SH-SY5Y (cell line): ENCODE data around the gene GAB1.

ENCODE experiments used
- GATA2 ChIP-seq: IDR thresholded peaks from 2 replicates; pipeline ENCODE4 v1.6.1; 2011; ENCODE audit warnings: mild to moderate bottlenecking, low read depth, low read length
- GATA3 ChIP-seq: IDR thresholded peaks from 2 replicates; pipeline ENCODE4 v1.6.1; 2011; ENCODE audit warnings: low read depth, mild to moderate bottlenecking, low read length, moderate library complexity

DNA sequence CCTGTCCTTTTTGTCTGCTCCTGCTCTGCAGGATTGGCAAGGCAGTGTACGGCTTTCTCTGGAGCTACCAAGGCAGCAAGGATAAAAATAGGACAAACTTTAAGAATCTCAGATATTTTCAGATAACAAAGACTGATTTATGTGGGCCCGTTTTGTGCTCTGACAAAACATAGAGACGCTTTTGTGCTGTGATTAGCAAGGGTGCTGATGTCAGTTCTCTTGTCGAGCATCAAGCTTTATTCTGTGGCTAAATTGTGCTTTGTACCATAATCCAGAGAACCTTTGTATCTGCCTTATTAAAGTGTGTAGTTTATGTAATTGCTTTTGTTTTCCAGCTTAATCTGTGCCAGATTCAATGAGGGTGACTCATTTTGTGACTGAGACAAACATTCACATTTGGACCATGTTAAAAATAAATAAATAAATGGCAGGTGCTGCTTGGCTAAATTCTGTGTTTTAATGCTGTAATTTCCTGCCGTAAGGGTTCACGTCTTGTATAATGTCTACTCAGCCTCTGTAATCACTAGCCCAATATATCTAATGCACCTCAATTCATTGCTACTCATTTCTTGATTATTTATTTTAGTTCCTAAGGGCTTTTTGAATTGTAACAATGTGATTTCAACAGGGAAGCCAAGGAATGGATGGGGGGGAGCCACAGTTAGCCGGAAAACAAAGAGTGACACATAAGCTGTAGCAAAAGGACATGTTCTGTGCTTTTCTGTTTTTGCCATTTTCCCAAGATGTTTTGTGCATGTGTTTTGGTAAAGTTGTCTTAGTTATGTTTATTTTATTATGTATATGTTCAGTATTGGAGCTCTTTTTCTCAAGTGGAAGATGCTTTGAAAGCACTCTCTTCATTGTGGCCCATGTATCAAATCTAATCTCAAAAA, 75.1 kb downstream of the GAB1 start:
- TF ChIP-seq GATA2 (no peak), GATA3 (no peak)
